Activated gamma-delta T cell treated with anti-CD3 and anti-CD28 coated beads, Interleukin-2, amount 50 U/mL, for 16 hours (primary cell): ENCODE measurements around the gene RPAP2.

Experiments used
- DNase-seq: peaks from one replicate; pipeline ENCODE4 v3.0.0-alpha.2; 2020; ENCODE audit warnings: low read depth

Gene RPAP2

DNA sequence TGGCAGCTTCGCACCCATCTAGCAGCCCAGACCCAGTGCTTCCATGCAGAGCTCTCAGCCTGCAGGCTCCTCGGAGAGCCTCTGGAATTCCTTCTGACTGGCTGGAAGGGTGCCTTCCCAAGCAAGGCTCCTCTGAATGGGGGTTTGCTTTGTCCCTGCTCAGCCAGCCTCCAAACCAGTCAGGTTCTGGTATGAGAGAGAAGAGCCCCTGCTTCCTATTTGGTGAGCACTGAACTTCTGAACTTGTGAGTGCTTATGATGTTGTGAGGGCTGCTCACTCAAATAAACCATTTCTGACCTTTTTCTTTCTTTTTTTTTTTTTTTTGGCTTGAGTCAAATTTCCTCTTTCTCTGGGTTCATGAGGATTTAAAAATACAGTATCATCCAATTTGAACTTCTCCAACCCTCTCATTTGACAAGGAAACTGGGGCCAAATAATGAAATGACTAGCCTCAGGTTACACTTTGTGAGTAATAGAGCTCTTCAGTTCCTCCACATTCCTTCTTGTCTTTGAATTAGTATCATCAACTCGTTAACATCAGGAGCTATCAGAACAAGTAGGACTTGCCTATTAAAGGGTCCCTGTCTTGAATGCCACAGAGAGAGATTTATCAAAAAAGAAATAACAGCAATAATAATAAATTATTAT lies 148.3 kb downstream of the RPAP2 start:
- no peak for DNase-seq

DNA sequence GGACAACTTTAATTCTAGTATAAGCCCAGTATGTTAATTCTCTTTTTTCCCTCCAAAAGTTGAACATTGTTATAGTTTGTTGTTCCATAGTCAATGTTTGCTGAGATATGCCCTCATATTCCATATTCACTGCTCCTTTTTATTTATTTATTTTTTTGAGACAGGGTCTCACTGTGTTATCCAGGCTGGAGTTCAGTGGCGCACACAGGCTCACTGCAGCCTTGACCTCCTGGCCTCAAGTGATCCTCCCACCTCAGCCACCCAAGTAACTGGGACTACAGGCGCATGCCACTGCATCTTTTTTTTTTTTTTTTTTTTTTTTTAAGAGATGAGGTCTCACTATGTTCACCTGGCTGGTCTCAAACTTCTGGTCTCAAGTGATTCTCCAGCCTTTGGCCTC lies 149.1 kb downstream of the RPAP2 start:
- DNase-seq = no peak
